Astrocyte (in vitro differentiated cells and primary cell): ENCODE results near the gene SAFB2. TPM values are rescaled to one million over a fixed set of nuclear protein-coding genes. Genes with fewer than 3 reads are reported as not detected.

Experiments
- DNase-seq: peaks from one replicate; pipeline ENCODE4 v3.0.0-alpha.2; 2010; ENCODE audit warnings: low read depth
- FAIRE-seq: peaks from 2 replicates; lab custom pipeline; 2011; peaks lifted over from hg19 to GRCh38; lab: Jason Lieb, UNC
- H2AFZ ChIP-seq: 2 replicates; pipeline ENCODE4 v1.6.0; 2012; ENCODE audit warnings: low read depth, low read length, inconsistent platforms
- H3K27ac ChIP-seq: 2 replicates; pipeline ENCODE4 v1.5.1; 2011; ENCODE audit warnings: low read depth, low read length, inconsistent platforms
- H3K27me3 ChIP-seq: 2 replicates; pipeline ENCODE4 v1.6.0; 2011; ENCODE audit warnings: low read length, inconsistent platforms; ENCODE audit not compliant: insufficient read depth
- H3K36me3 ChIP-seq: 2 replicates; pipeline ENCODE4 v1.5.1; 2011; ENCODE audit warnings: low read length, inconsistent platforms; ENCODE audit not compliant: insufficient read depth
- H3K4me1 ChIP-seq: 2 replicates; pipeline ENCODE4 v1.5.1; 2011; ENCODE audit warnings: low read length, inconsistent platforms; ENCODE audit not compliant: insufficient read depth
- H3K4me2 ChIP-seq: 2 replicates; pipeline ENCODE4 v1.6.0; 2012; ENCODE audit warnings: low read length, inconsistent platforms
- H3K4me3 ChIP-seq: 2 replicates; pipeline ENCODE4 v1.5.1; 2011; ENCODE audit warnings: low read depth, mild to moderate bottlenecking, low read length, inconsistent platforms; ENCODE audit not compliant: insufficient read depth
- H3K79me2 ChIP-seq: 2 replicates; pipeline ENCODE4 v1.6.0; 2012; ENCODE audit warnings: mild to moderate bottlenecking, low read length, inconsistent platforms; ENCODE audit not compliant: insufficient read depth
- H3K9ac ChIP-seq: 2 replicates; pipeline ENCODE4 v1.6.0; 2012; ENCODE audit warnings: mild to moderate bottlenecking, low read length, inconsistent platforms
- H3K9me3 ChIP-seq: 2 replicates; pipeline ENCODE4 v1.5.1; 2012; ENCODE audit warnings: low read depth, mild to moderate bottlenecking, low read length, inconsistent platforms; ENCODE audit not compliant: insufficient read depth
- H4K20me1 ChIP-seq: 2 replicates; pipeline ENCODE4 v1.6.0; 2012; ENCODE audit warnings: low read length, inconsistent platforms; ENCODE audit not compliant: insufficient read depth
- H3K27ac Mint-ChIP-seq: one replicate; pipeline ENCODE4 v1.8.0; 2021; ENCODE audit warnings: mild to moderate bottlenecking, mixed read lengths; ENCODE audit not compliant: unreplicated experiment
- H3K27me3 Mint-ChIP-seq: one replicate; pipeline ENCODE4 v1.8.0; 2021; ENCODE audit warnings: low read depth, mixed read lengths; ENCODE audit not compliant: unreplicated experiment
- H3K36me3 Mint-ChIP-seq: one replicate; pipeline ENCODE4 v1.8.0; 2021; ENCODE audit warnings: low read depth, mixed read lengths; ENCODE audit not compliant: unreplicated experiment
- H3K4me1 Mint-ChIP-seq: one replicate; pipeline ENCODE4 v1.8.0; 2021; ENCODE audit warnings: low read depth, mixed read lengths; ENCODE audit not compliant: unreplicated experiment
- H3K4me3 Mint-ChIP-seq: one replicate; pipeline ENCODE4 v1.8.0; 2021; ENCODE audit warnings: mild to moderate bottlenecking, moderate library complexity, mixed read lengths; ENCODE audit not compliant: unreplicated experiment
- H3K9me3 Mint-ChIP-seq: one replicate; pipeline ENCODE4 v1.8.0; 2021; ENCODE audit warnings: mild to moderate bottlenecking, mixed read lengths; ENCODE audit not compliant: unreplicated experiment
- EZH2 ChIP-seq: IDR thresholded peaks from 2 replicates; pipeline ENCODE4 v1.6.1; 2012; ENCODE audit warnings: mild to moderate bottlenecking, low read length, inconsistent platforms; ENCODE audit not compliant: insufficient read depth
- total RNA-seq: library from RNA; stranded (reverse); gene quantifications from 2 replicates; pipeline ENCODE4 v1.2.1, GENCODE V29; 2021
- TF ChIP-seq, protein P1 (sequence below): IDR thresholded peaks from 2 replicates; pipeline ENCODE4 v1.5.1; 2011; ENCODE audit warnings: low read depth, mild to moderate bottlenecking, inconsistent platforms, low read length, moderate library complexity; ENCODE audit not compliant: insufficient read depth

SAFB2 gene
- total RNA-seq, 1 donor from 2014 or later = 50.6 TPM

DNA sequence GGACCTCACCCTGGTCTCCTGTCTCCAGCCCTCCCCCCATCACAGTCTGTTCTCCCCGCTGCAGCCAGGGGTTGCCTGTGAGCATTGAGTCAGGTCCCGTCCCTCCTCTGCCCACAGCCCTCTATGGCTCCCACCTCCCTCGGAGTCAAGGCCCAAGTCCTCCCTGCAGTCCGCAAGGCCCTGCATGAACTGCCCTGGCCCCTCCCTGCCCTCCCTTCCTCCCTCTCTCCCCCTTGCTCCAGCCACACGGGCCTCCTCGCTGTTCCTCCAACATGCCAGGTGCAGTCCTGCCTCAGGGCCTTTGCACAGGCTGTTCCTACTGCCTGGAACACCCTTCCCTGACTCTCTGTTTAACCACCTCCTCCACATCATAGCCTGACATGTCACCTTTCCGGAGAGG is 57.6 kb downstream of the SAFB2 start:
- DNase-seq (no peak), FAIRE-seq (no peak)
- H3K79me2 ChIP-seq = no peaks in the 10 kb centered on the region
- H3K9me3 ChIP-seq = peaks cover 7% of the 10 kb centered on the region
- no peak overlapping the region for H3K4me2 ChIP-seq
- peaks cover 40% of the 10 kb centered on the region for H3K27me3 Mint-ChIP-seq
- H3K27ac Mint-ChIP-seq = no peak overlapping the region
- no peak overlapping the region for H3K27ac ChIP-seq
- peaks cover 5% of the 10 kb centered on the region for H4K20me1 ChIP-seq
- peaks cover 7% of the 10 kb centered on the region for H3K9me3 Mint-ChIP-seq
- TF ChIP-seq, protein P1, sequence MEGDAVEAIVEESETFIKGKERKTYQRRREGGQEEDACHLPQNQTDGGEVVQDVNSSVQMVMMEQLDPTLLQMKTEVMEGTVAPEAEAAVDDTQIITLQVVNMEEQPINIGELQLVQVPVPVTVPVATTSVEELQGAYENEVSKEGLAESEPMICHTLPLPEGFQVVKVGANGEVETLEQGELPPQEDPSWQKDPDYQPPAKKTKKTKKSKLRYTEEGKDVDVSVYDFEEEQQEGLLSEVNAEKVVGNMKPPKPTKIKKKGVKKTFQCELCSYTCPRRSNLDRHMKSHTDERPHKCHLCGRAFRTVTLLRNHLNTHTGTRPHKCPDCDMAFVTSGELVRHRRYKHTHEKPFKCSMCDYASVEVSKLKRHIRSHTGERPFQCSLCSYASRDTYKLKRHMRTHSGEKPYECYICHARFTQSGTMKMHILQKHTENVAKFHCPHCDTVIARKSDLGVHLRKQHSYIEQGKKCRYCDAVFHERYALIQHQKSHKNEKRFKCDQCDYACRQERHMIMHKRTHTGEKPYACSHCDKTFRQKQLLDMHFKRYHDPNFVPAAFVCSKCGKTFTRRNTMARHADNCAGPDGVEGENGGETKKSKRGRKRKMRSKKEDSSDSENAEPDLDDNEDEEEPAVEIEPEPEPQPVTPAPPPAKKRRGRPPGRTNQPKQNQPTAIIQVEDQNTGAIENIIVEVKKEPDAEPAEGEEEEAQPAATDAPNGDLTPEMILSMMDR = no peak
- TF ChIP-seq EZH2 = no peak
- H3K4me1 Mint-ChIP-seq = no peaks in the 10 kb centered on the region
- peaks cover 24% of the 10 kb centered on the region for H3K27me3 ChIP-seq
- no peaks in the 10 kb centered on the region for H3K36me3 ChIP-seq
- H2AFZ ChIP-seq = no peak overlapping the region
- peaks cover 8% of the 10 kb centered on the region for H3K36me3 Mint-ChIP-seq
- H3K9ac ChIP-seq = no peak overlapping the region
- no peak overlapping the region for H3K4me3 Mint-ChIP-seq
- H3K4me3 ChIP-seq = no peak overlapping the region
- H3K4me1 ChIP-seq = no peaks in the 10 kb centered on the region

DNA sequence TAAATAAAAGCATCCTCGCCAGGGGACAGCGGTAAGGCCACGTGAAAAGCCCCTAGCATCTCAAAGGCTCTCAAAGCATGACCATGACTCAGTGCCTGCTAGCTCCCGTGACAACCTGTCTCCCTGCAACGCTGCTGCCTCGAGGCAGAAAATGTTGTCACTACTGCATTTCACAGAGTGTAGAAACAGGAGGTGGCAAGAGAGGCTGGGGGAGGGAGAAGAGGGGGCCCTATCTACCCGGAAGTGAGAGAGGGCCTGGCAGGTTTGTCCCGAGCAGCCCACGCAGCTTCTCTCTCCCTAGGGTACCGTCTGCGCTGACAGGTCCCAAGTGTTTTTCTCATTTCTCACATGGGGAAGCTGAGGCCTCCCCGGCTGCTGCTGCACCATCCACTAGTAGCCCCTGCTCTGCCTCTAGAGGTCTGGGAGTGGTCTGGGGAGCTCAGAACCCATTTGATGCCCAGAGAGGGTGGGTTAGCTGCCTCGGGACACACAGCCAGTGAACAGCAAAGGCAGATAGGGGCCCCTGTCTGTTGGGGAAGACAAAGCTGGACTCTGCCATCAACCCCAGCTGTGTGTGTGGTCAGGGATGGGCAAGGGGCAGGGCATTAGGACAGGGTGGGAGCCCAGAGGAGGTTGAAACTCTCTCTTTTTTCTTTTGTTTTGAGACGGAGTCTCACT is 58.5 kb downstream of the SAFB2 start:
- H3K4me3 Mint-ChIP-seq = no peak overlapping the region
- Histone ChIP-seq H3K4me3 (no peak overlapping the region), H3K4me1 (no peaks in the 10 kb centered on the region), H3K27ac (no peak overlapping the region), H4K20me1 (peaks cover 5% of the 10 kb centered on the region), H3K4me2 (no peak overlapping the region), H3K79me2 (no peaks in the 10 kb centered on the region), H3K9me3 (peaks cover 7% of the 10 kb centered on the region), H3K27me3 (peaks cover 24% of the 10 kb centered on the region), H3K9ac (no peak overlapping the region), H3K36me3 (no peaks in the 10 kb centered on the region), H2AFZ (no peak overlapping the region)
- H3K9me3 Mint-ChIP-seq = peaks cover 7% of the 10 kb centered on the region
- DNase-seq (no peak), FAIRE-seq (no peak)
- no peaks in the 10 kb centered on the region for H3K4me1 Mint-ChIP-seq
- peaks cover 34% of the 10 kb centered on the region for H3K27me3 Mint-ChIP-seq
- no peak overlapping the region for H3K27ac Mint-ChIP-seq
- TF ChIP-seq, protein P1 = no peak
- no peak for TF ChIP-seq EZH2
- H3K36me3 Mint-ChIP-seq = peaks cover 8% of the 10 kb centered on the region

DNA sequence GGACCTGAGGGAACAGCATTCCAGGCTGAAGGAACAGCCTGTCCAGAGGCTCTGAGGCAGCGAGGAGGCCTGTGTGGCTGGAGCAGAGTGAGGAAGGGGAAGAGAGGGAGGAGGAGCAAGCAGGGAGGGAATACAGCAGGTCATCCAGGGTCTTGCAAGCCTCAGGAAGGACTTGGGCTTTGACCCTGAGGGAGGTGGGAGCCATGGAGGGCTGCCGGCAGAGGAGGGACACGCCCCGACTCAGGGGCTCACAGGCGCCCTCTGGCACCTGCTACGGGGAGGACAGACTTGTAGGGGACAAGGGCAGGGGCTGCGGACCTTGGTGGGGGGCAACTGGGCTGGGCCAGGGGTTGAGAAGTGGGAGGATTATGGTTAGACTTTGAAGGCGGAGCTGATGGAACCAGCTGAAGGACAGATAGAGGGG is 59.6 kb downstream of the SAFB2 start:
- H3K4me1 Mint-ChIP-seq = peaks cover 3% of the 10 kb centered on the region
- Histone ChIP-seq H3K9ac (no peak overlapping the region), H3K9me3 (peaks cover 7% of the 10 kb centered on the region), H2AFZ (no peak overlapping the region), H3K4me3 (no peak overlapping the region), H3K27ac (no peak overlapping the region), H3K4me1 (no peaks in the 10 kb centered on the region), H3K36me3 (no peaks in the 10 kb centered on the region), H3K4me2 (no peak overlapping the region), H4K20me1 (peaks cover 5% of the 10 kb centered on the region), H3K27me3 (peaks cover 24% of the 10 kb centered on the region), H3K79me2 (no peaks in the 10 kb centered on the region)
- H3K27me3 Mint-ChIP-seq = peaks cover 34% of the 10 kb centered on the region
- FAIRE-seq = no peak
- DNase-seq = no peak
- peaks cover 8% of the 10 kb centered on the region for H3K36me3 Mint-ChIP-seq
- H3K27ac Mint-ChIP-seq = no peak overlapping the region
- TF ChIP-seq EZH2 = no peak
- TF ChIP-seq, protein P1 = no peak
- H3K9me3 Mint-ChIP-seq = peaks cover 7% of the 10 kb centered on the region
- no peak overlapping the region for H3K4me3 Mint-ChIP-seq
